ENCODE data around the gene MEA1.

The MEA1 gene

DNA sequence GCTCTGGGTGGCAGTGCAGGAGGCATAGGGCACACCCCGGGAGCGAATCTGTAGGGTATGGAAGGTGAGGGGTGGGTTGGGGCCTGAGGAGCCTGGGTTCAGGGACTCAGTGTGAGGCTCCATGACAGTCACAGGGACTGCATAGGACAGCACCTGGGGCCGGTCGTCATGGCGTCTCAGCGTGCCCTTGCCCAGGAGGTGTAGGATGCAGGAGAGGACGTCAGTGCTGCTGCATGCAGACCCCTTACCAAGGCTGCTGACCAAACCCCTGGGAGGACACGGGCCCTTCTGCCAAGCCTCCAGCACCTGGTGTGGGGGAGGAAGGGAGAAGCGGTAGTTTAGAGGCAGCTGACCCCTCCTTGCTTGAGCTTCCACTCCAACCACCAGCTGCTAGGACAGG is 24.0 kb upstream of the MEA1 start:
- DNase-seq = no peak

DNA sequence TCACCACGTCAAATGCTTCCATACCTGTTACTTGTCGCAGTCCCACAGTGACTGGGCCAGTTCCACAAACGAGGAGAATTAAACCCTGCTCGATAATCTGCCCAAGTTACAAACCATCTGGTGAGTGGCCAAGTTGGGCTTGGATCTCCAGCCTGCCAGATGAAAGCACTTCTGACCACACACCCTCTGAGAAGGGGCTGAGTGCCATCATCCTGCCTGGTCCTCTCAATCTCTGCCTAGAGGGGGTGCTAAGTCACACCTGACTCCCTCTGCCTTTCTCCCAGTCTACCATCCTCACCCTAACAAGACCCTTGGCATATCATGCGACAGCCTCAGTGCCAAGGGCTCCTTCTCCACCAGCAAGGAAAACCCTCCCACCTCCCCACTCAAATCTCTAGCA is 23.5 kb upstream of the MEA1 start:
- DNase-seq = no peak

DNA sequence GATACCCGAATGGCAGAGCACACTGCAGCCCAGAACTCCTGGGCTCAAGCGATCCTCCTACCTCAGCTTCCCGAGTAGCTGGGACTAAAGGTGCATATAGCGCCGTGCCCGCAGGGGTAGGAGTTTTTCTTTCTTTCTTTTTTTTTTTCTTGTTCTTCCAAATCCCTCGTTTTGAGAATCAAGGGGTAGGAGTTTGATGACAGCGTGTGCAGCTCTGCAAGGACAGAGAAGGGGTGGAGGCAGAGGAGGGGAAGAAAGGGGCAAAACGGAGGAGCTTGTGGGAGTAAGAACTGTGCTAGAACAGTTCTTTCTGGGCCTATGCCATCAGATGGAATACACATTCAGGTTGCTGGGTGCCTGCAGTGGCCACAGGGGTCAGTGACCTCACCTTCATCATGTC is 23.0 kb upstream of the MEA1 start:
- DNase-seq = no peak

DNA sequence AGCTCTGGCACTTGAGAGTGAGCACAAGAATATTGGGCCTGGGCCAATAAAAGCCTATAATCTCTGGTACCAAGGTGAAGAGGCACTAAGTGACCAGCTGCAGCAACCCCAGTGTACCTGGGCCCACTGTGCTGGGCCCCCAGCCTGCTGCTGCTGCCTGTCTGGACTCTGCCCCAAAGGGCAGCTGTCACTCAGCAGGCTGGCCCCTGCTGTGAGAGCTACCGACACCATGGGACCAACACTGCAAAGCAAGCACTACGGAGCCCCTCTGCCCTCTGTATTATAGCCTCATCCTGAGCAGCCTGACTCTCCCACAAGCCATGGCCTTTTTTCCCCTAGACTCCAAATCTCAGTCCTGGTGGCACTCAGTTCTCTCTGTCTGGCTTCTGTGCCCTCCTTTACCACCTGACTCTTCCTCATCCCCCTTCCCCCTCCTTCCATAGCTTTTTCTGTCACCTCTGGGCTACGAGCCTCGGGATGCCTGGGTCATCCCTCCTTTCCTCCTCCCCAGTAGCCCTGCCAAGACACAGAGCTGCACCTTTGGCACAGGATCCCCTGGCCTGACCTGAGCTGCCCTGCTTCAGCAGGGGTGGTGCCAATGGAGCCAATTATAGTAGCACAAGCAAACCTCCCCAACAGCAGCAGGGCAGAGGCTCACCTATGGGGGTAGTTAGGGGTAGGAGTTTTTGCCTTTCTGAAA is 21.9 kb upstream of the MEA1 start:
- no peak for DNase-seq

DNA sequence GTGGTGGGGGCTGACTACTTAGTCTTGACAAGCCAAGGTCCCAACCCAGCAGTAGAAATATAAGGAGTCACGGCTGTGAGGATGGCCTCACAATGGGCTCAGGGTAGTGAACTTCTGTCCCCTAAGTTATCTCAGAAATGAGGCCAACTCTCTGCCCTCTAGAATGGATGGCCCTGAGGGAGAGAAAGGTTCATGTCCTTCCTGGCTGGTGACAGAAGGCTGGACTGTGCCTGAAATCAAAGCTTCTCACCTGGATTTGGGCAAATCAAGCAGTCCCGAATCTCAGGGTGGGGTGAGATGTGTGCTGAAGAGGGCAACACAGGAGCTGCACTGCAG is 20.4 kb upstream of the MEA1 start:
- no peak for DNase-seq

DNA sequence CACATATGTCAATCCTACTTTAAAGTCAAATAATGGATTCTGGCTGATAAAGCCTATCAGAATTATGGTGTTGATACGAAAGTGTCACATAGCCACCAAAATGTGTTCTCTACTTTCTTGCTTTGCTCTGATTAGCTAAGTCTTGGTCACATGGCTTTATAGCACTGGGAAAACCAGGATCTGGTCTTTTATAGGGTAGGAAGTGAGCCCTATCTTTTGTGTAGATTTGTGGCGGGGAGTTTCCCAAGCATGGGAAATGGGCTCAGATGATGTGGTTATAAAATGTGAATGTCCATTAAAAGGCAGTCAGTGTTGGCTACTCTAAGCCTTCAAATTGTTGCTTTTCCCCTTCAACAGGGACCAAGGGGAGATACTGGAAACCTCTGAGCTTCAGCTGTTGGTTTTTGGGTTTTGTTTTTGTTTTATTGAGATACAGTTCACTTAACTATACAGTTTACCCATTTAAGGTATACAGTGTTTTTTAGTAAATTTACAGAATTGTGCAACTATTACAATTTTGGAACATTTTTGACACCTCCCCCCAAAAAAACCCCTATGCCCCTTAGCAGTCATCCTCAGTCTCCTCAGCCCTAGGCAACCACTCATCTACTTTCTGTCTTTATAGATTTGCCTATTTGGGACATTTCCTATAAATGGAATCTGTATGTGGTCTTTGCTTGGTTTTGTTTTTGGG is 19.9 kb upstream of the MEA1 start:
- no peak for DNase-seq

DNA sequence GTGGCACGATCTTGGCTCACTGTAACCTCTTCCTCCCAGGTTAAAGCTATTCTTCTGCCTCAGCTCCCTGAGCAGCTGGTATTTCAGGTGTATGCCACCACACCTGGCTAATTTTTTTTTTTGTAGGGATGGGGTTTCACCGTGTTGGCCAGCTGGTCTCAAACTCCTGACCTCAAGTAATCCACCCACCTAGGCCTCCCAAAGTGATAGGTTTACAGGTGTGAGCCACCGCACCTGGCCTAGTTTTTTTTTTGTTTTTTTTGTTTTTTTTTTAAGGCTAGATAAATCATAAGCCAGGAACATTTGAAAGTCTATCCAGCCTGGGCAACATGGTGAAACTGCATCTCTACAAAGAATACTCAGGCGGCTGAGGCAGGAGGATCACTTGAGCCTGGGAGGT is 18.6 kb upstream of the MEA1 start:
- no peak for DNase-seq

DNA sequence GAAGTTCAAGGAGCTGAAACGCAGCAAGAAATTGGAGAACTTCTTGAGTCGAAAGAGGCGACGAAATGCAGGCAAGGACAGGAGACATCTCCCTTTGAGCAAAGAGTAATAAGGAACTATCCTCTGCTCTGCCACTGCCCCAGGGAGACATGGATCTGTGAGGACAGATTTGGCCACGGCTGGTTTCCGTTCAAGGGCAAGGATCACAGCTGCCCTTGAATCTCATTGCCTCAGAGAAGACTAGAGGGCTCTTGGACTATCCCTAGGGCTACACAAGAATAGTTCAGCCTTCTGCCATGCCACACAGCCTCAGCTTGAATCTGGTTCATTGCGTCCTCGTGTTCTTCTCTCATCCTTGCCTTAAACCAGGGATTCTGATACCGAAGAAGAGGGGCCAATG is 15.4 kb upstream of the MEA1 start:
- DNase-seq = no peak

DNA sequence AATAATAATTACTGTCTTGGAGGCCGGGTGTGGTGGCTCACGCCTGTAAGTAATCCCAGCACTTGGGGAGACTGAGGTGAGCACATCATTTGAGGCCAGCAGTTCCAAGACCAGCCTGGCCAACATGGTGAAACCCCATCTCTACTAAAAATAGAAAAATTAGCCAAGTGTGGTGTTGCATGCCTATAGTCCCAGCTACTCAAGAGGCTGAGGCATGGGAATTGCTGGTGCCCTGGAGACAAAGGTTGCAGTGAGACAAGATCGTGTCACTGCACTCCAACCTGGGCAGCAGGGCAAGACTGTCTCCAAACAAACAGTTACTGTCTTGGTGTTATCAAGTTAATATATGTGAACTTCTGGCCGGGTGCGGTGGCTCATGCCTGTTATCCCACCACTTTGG is 12.6 kb upstream of the MEA1 start:
- no peak for DNase-seq

DNA sequence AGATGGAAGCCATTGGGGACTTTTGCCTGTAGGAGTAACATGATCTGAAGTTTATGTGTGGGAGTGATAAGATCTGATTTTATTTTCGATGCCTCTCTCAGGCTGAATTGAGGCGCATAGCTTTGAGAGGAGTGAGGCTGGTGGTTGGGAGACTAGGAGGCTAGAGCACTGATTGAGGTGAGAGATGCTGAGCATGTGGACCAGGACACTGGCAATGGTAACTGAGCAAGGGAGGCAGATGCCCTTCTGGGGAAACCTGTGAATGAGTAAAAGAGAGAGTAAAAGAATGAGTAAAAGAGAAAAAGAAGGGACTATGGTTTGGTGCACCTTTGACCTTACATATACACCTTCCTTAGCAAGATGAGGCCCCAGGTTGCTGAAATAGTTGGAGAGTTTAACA is 10.7 kb upstream of the MEA1 start:
- no peak for DNase-seq

DNA sequence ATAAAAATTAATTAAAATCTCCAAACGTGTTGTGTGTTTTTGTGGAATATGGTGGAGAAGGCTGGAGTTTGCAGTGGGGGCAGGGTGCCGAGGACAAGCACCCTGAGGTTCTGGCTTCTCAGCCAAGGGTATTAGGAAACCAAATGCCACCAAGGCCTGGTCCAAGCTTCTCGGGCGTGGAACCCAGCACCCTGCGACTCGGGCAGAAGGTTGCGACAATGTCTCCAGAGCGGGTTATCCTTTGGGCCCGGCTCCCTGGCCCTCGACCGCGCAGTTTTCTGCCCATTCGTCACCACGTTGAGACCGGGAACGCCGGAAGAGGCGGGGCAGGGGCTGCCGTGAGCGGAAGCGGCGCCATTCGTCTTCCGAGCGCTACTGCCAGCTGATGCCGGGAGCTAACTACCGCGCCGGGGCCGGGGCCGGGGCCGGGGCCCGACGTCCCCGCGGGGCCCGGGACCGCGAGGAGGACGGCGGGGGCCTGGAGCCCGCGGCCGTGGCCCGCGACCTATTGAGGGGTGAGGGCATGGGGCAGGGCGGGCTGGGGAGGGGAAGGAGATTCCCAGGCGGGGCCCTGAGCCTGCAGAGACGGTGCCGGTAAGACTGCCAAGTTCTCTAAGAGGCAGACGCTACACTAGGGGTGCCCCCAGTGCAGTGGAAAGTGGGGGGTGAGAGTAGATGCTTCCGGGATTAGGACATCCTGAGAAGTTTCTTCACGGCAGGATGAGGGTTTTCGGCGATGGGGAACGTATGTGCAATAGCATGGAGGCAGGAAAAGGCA is 7.7 kb upstream of the MEA1 start, which contains the start of gene RRP36:
Gene RRP36 (plus strand): TSS at position 354 of the 778 bp plus-strand sequence. CDS start 32 bp downstream, at position 386.
- peak; percentile 79 to 83 for DNase-seq

DNA sequence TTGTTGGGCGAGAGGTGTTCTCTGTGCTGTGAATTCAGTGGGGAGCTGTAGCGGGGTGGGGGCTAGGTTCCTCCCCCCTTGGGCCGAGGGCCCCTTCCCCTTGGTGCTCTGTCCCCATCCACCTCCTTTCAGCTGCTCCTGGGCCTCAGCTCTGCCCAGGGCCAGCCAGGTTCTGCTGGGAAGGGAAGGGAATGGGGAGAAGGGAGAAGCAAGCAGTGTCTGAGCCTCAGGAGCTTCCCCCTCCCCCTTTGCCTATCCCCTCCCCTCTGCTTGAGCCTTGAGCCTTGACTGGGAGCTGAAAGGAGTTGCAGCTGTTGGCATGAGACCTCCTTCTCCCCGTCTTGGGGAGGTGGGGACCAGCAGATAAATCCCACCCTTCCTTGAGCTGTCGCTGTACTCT is 7.1 kb upstream of the MEA1 start:
- no peak for DNase-seq

DNA sequence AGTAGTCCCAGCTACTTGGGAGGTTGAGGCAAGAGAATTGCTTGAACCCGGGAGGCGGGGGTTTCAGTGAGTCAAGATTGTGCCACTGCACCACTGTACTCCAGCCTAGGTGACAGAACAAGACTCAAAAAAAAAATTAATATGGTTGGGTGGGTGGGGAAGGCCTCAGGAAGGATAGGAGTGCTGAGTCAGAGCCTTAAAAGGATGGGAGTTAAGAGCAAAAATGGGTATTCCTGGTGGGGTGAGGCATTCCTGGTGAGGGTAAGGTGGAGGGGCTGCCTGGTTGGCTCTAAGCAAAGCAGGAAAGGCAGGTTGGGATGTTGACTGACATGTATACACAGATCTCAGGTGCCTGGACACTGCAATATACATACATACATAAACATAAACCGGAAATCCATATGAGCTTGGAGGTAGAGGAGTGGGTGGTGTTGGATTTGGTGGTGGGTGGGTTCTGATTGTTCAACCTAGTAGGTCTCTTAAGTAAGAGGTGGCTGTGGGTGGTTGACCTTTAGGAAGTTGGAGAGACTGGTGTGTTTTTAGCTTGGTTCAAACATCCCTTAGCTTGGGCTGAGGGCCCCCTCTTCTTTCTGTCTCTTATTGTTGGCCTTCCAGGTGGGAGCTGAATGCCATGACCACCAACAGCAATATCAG is 6.4 kb upstream of the MEA1 start:
- no peak for DNase-seq

DNA sequence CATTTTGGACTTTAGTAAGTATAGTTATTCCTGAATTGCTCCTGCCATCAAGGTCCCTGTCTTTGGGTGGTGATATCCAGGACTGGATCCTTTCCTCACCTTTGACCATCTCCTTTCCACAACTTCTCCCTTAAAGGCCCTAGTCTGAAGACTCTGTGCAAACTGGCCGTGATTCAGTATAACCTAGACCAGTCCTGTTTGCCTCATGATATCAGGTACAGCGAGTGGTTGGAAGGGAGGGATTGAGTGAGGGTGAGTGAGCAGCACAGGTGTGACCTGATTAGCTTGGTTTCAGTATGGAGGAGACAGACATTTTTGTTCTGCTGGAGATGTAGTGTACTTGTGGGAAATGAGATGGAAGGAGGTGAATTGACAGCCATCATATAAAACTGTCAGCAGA is 5.4 kb upstream of the MEA1 start:
- DNase-seq = no peak

DNA sequence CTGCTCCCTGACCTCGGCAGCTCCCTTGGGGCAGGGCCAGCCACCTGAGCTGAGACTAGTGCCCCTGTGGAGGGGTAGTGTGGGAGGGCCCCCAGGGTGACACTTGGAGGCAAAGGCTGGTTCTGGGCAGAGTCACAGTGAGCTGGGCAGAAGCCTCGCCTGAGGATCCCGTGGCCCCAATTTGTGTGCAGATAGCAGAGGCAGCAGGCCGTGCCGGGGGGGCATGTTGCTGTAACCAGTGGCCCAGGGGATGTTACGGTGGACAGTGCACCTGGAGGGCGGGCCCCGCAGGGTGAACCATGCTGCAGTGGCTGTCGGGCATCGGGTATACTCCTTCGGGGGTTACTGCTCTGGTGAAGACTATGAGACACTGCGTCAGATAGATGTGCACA is 3.2 kb upstream of the MEA1 start:
- no peak for DNase-seq

DNA sequence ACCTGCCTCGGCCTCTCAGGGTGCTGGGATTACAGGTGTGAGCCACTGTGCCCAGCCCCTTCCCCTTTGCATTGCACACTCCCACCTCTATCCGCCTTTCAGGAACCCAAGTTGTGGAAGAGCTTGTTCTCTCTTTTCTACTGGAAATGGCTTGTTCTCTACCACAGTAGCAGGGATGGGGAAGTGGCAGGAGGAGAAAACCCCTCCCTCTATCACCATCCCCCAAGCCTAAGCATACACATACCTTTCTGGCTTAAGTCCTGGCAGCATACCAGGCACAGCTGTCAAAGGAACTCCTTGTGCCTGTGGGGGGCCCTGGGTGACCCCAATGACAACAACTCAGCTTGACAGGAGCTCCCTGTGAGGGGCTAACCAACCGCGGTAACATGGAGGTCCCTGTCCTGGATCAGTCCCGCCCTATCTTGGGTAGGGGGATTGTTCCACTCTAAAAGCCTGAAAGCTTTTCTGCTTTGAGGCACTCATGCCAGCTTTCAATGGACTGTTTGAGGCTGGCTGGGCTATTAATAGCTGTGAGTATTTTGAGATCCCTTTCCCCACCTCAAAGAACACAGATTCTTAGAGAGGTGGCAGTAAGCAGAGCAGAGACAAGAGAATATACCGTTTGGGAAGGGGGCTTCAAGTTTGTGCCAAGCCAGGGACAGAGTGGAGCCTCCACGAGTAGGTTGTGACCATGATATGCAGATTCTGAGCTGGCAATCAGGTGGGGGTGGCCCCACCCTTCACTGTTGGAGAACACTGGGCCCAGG is 2.6 kb upstream of the MEA1 start:
- no peak for DNase-seq

DNA sequence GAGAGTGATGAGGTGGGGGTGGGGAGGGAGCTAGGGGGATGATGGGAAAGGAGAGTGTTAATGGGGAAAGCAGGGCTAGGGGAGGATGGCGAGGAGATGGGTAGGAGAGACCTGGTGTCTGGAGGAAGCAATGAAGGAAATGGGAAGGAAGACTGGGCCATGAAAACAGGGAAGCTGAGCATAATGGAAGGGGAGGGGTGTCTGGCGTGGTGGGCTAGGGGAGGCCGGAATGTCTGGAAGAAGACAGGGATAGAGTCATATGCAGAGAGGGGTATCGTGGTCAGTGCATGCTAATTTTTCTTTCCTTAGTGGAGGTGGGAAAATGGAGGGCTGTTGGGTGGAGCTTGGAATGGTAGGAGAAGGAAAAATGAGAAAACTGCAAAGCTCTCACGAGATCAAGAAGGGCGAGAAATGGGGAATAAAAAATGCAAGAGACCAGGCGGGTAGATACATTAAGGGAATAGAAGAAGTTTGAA is 726 bp upstream of the MEA1 start:
- DNase-seq = no peak

DNA sequence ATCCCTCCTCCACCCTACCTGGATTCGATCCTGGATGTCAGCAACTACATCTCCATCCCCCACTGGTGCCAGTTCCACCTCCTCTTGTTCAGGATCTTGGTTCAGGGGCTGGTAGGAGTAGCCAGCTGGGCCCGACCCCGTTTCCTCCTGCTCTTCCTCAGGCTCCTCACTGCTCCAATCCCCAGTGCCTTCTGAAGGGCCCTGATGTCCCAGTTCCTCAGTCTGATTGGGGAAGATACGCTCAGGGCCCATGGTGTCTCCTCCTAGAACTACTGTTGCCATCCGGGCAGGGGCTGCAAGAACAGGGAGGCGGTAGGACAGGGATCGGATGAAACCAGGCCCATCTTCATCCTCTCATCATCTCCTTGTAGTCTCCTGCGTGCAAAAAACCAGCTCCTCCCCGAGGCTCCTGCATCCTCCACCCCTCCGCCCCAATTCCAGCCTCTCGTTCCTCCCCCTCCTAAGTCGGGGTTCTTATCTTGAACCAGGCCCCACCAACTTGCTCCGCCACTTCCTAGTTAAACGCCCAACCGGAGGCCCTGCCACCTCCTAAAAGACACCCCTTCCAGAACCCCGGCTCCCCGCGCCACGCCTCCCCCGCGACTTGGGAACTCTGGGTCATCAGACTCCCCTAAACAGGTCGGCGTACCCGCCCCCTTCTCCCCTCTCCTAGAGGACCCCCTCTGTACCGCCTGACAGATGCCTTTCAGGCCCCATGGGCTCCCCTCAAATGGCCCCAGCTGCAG is 476 bp downstream of the MEA1 start:
- peak in 1 of 2 experiments; percentile 17 for DNase-seq

DNA sequence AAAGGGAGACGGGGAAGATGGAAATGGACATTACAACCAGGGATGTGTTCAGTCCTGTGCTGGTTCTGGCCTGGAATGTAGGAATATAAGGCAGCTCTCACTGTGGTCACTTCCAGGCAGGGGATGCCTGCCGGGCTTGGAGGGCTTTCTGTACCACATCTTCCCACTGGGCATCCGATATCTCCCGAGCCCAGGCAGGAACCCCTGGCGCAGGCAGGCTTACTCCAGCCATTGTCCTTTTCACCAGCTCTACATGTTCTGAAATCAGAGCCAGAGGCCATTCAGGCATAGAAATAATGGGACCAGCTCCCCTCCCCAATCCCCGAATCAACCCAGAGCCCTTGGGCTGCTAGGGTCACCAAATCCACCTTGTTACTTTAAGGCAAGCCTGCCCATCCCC is 1.4 kb downstream of the MEA1 start:
- DNase-seq = no peak

DNA sequence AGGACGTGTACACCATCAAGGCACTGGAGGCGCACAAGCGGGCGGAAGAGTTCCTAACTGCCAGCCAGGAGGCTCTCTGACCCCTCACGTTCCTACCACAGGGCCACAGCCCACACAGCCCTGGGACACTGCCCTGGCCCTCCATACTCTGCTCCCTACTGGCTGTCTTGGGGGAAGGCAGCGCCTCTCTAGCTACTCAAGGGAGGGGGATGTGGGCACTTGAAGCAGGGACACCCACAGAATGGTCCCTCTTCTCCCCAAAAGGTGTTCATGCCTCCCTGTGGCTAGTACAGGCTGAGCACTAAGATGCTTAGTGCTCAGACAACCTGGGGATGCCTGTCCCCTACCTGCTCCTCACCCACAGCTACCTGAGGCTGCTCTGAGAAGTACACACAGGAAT is 2.5 kb downstream of the MEA1 start:
- DNase-seq = no peak

DNA sequence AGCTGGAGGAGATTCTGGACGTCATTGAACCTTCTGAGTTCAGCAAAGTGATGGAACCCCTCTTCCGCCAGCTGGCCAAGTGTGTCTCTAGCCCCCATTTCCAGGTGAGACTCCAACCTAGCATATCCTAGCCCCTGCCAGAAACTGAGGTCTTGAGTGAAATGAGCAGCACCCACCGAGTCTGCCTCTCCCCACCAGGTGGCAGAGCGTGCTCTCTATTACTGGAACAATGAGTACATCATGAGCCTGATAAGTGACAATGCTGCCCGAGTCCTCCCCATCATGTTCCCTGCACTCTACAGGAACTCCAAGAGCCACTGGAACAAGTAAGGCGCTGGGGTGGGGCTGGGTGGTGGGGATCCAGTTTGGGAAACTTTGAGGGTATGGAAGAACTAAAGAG is 4.6 kb downstream of the MEA1 start:
- peak; percentile 23 to 49 for DNase-seq

DNA sequence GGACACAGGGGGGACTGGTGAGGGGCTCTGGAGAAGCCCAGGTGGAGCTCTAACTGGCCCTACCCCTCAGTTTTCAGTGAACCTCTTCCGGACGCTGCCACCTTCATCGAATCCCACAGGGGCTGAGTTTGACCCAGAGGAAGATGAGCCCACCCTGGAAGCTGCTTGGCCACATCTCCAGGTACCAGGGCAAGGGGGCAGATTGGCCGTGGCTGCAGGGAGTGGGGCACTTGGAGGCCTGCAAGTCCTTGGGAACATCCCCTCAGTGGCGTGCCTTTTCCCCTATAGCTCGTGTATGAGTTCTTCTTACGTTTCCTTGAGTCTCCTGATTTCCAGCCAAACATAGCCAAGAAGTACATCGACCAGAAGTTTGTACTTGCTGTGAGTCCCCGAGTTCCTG is 6.6 kb downstream of the MEA1 start:
- no peak for DNase-seq
